ENCODE measurements around the gene BPIFB4.

BPIFB4 gene

DNA sequence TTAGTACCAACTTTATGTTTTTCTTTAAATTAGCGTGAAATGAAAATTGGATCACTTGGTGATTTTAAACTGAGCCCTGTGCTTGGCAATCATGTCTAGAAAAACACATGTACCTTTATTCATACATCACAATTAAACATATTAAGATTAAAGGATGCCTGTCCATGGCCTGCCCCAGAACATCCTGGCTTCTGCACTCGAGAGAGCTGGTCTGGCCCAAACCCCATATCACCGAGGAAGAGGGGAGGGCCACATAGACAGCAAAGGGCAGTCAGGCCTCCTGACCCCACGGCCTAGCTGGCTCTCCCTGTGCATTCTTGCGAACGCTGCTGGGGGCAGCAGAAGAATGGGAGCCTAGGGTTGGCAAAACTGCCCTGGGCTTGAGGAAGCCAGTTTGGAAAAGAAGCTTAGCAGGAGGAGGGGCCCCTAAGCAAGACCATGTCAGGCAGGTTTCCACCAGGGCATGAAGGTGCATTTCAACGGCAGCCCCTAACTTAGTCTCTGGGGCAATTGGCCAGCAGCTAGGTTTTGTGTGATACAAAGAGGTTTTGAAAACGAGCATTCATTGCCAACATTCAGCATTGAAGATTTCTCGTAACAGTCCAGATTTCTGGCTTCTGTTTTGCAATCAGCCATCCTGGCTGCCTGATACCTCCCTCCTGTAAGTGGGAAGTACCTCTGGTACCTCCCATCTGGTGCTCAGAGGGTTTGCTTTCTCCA lies 17.2 kb upstream of the BPIFB4 start:
- no peak for FAIRE-seq

DNA sequence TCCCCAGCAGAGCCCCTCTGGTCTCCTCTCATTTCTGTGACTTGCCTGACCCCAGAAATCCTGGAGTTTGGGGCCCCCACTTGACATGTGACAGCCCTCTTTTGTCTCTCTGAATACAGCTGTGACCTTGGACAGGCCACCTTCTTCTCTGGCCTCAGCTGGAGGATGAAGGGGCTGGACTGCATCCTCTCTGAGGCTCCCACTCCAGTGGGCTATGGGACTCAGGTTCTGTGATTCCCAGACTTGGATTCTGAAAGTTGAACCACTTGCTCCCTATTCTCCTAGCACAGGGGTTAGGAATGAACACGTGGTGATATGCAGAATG lies 16.7 kb upstream of the BPIFB4 start:
- FAIRE-seq = no peak

DNA sequence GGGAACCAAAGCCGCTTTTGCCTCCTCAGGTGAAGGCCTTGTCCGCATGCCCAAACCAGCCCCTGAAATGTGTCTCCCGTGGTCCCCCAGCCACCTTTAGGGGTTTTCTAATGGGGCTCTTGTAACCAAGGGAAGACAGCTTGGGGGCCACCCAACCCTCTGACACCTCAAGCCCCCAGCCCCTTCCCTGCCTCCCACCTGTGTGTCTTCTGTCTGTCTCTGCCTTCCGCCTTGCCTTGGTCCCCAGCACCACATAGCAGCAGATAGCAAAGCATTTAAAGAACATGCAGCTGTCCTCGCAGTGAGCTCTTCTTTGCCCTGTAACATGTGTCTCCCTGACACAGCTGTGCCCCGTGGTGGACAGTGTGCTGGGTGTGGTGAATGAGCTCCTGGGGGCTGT lies 16.2 kb upstream of the BPIFB4 start:
- FAIRE-seq = no peak

DNA sequence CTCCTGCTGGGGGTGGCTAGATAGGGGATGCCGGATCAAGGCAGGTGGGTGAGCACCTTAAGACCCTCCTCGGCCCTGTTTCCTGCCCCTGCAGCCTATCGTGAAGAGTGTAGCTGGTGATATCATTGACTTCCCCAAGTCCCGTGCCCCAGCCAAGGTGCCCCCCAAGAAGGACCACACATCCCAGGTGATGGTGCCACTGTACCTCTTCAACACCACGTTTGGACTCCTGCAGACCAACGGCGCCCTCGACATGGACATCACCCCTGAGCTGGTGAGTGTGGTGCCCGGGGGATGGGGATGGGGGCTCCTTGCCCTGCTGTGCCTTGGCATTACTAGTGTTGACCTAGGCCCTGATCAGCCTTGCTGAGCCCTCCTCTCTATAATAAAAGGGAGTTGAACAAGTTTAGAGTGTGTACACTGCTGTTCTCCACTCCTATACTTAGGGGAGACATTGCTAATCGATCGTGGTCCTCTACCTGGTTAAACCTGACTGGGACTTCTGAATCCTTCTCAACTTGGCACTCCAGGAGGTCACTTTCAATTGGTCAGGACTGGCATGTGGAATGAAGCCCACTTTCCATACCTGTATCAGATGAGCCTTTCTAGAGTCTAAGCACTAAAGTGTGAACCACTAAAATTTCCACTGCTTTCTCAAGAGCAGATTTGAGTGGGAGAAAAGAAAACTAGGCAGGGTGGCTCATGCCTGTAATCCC lies 14.7 kb upstream of the BPIFB4 start:
- FAIRE-seq = no peak

DNA sequence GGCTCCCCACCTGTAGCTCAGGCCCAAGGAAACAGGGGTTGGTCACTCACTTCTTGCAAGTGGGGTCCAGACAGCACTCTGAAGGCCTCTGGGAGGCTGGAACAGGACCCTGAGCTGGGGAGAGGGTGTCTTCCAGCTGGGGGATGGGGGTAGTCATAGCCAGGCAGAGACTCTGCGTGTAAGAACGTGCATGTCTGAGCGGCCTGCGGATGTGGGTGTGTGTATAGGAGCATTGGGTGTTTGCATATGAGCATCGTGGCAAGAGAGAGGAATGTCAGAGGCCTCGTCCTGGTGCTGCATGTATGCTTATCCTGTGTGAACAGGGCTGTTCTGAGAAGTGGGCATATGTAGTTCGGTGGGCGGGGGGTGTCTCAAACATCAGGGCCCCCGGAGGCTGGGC lies 13.7 kb upstream of the BPIFB4 start:
- no peak for FAIRE-seq

DNA sequence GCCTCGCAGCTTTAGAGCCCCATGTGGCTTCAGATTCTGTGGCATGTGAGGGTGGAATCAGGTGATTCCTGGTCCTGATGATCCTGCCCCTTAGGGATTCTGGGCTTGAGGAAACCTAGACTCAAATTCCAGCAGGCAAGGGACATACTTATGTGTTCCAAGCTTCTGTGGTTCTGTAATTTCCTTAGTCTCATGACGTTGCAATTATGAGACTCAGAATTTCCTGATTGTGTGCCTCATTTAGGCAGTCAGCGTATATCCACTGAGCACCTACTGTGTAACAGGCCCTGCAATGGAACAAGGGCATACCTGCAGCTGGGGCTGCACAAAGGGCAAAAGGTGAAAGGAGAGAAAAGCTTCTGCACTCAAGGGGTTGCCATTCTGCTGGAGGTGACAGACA lies 11.6 kb upstream of the BPIFB4 start:
- FAIRE-seq = no peak

DNA sequence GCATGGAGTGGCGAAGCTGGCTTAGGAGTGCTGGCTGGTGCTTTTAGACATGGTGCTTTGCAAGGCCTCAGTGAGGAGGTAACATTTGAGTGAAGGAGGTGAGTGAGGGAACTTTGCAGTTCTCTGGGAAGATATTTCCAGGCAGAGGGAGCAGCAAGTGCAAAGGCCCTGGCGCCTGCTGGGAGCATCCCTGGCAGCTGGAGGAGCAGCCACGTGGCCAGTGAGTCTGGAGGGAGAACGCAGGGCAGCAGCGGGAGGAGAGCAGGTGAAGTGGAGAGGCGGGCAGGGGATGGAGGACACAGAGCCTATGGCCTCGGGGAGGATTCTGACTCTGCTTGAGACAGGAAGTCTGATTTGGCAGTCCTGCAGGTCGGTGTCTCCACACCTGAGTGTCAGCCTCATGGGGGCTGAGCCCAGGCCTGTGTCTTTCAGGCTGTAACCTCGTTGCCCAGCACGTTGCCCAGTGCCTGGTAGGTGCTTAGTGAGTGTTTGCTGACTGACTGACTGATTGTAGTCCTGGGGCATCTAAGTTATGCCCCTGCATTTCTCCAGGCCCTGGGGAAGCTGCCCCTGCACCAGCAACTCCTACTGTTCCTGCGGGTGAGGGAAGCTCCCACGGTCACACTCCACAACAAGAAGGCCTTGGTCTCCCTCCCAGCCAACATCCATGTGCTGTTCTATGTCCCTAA lies 11.0 kb upstream of the BPIFB4 start:
- FAIRE-seq = no peak

DNA sequence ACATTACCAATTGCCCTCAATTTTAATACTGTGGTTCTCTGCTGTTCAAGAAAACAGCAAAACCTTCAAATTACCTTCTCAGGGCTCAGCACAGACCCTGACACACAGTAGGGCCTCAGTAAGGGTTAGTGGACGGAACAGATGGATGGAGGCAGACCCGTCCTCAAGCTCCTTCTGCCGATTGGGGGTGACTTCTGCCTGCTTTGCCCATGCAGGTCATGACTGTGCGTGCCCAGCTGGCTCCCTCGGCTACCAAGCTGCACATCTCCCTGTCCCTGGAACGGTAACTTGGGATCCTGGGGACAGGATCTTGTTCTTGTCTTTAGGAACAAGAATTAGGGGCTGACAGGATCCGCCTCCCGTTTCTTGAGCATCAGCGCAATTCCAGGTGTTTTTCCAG lies 9.8 kb upstream of the BPIFB4 start:
- FAIRE-seq = no peak

DNA sequence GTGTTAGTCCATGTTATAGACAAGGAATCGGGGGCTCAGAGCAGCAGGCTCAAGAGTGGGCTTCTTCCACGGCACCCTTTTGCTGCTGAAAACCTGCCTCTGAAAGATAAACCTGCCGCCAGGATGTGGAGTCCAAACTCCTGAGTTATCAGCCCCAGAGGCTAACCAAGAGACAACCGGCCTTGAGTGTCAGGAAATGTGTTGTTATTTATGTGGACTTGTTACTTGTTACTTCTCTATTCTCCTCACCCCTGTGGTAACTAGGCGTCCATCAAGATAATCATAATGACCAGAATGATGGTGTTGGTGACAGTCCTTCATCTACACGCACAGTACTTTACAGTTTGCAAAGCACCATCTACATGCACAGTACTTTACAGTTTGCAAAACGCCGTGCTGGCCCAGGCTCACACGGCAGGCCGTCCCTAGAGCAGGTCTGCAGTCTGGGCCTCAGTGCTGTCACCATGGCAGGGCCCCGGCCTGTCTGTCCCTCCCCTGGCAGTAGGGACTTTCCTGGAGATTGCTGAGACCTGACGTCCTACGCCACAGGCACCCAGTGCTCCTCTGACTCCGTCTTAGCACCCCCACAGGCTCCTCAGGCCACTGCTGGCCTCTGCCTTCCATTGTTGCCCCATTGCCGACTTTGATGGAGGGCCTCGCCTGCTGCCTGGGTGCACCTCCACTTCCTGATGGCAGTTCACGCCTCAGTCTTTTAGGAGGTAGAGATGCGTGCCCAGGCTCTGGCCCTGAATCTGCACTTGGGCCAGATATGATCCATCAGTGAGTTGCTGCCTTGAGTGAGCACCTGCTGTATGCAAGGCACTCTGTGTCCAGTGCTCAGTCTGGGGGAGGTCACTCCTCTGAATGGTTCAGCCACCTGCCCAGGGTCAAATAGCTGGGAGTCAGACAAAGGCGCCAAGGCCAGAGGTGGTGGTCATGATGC lies 9.1 kb upstream of the BPIFB4 start:
- no peak for FAIRE-seq

DNA sequence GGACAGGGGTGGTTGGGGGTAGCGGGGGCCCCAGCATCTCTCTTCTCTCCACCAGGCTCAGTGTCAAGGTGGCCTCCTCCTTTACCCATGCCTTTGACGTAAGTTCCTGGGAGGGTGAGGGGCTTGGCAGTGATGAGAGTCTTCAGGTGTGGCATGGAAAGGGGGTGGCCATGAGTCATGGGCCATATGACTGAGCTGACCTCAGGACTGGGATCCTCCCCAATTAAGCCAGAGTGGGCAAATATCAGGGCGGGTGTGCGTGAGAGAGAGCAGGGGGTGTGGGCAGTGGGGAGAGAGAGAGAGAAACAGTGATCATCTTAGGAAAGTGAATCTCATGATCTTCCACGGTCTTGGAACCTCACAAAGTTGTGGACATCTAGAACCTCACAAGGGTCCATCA lies 8.2 kb upstream of the BPIFB4 start:
- no peak for FAIRE-seq

DNA sequence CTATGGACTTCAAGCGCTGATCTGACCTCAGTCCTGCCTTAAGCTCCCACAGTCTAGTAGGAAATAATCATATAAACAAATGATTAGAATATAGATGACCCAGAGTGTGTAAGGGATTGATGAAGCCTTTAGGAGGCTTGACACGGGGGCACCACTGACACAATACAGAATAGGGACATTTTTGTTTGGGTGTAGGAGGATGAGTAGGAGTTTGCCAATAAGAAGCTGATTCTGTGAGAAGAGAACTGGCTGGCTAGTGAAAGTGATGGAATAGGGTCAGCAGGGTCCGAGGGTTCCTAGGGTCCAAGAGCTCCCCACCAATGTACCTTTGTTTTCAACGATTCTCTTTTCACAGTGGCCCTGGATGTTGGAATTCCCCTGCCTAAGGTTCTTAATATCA lies 7.1 kb upstream of the BPIFB4 start:
- FAIRE-seq = no peak

DNA sequence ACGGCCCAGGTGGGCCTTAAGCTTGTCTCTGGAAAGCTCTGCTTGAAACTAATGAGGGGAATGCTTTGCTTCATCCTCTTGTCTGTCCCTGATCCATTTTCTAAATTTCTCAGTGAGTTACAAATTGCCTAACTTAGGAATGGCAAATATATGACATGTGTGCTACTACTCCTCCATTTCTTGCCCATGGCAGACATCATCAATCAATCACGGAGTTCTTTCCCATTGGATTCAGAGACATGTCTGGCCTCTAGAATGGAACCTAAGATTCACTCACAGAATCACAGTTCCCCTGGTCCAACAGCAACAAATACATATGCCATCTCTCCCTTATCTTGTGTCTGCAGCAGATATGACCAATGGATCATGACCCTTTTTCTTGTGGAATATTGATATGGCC lies 6.6 kb upstream of the BPIFB4 start:
- FAIRE-seq = no peak

DNA sequence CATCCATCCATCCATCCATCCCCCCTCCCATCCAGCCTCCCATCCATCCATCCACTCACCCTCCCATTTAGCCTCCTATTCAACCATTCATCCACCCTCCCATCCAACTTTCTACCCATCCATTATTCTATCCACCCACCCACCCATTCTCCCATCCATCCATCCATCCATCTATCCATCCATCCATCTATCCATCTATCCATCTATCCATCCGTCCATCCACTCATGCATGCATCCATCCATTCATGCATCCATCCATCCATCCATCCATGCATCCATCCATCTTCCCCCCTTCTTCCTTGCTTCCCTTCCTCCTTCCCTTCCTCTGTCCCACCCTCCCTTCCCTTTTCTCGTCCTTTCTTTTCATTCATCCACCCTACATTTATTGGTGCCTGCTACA lies 4.8 kb upstream of the BPIFB4 start:
- no peak for FAIRE-seq

DNA sequence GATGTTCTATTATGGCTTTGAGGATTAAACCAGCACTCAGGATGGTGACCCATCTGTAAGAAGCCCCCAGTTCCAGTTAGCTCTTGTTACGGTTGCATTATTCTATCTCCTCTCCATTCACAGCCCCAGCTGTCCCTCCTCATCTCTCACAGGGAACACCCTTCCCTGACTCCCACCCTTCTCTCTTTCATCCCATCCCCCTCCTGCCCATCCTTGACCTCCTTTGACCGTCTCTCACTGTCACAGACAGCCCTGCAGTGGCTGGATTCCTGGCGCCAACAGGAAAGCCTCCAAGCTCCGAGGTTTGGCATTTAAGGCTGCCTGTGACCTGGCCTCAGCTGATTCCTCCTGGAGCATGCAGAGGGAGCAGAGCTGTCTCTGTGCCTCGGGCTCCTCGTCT lies 4.2 kb upstream of the BPIFB4 start:
- no peak for FAIRE-seq

DNA sequence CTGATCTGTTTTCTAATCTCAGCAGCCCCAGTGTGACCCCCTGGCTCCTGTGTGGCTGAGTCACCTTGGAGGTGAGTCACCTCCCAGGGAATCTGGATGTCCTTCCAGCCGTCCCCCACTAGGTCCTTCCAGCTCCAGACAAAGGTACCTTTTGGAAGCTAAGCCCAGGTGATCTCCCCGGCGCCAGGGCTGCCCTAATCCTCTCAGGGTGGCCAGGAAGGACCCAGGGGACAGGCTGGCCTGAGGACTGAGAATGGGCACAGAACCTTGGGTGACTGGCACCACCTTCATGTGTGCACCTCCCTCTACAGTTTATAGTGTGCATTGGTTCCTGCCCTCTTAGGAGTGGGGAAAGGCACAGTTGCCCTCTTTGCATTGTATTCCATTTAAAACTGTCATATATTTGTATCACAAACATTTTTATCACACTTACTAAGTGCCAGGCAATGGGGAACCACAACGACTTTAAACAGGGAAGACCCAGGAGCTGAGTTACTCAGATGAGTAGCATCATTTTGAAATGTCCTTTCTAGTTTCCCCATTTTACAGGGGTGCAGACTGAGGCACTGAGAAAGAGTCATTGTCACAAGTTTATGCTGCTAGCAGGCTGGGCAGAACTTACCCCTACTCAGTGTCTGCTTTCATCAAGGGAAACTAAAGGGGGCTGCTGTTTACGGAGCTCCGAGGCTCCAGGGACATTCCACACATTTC lies 2.6 kb upstream of the BPIFB4 start:
- FAIRE-seq = no peak

DNA sequence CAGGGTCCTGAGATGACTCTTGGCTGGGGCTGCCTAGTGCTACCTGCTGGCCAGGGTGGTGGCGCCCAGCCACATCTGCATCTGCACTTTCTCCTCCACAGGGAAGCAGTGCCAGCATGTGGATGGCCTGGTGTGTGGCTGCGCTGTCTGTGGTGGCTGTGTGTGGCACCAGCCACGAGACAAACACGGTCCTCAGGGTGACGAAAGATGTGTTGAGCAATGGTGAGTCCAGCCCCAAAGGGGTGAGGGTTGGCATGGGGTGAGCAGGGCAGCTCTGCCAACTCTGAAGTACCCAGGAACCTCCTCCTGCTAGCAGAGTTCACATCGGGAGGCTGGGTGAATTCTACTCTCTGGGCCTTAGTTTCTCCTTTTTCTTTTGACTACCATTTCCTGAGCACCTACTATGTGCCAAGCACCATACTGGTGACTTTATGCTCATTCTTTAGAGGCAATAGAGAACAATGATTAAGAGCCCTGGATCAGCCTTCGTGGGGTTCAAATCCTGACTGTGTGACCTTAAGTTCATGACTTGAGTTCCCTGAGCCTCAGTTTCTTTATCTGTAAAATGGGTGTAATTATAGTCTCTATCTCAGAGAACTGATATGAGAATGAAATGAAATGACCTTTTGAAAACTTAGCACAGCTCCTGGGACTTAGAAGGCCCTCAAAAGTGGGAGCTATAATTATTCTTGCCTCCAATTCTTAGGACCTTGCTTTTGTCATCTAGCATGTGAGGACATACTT lies 2.1 kb downstream of the BPIFB4 start:
- no peak for FAIRE-seq

DNA sequence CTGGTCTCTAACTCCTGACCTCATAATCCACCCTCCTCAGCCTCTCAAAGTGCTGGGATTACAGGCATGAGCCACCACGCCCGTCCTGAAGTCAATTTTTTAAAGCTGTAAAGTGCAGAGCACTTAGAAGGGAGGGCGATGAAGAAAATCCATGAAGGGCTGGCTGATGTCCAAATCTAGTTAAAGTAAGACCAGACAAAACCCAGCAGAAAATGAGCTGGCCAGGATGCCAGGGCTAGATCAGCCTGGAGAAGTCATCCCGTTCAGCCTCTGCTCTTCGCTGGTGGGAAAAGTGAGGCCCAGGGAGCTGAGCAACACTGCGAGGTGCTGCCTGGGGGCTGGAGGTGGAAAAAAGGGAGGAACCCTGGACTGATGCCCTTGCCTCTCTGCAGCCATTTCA lies 3.1 kb downstream of the BPIFB4 start:
- FAIRE-seq = no peak

DNA sequence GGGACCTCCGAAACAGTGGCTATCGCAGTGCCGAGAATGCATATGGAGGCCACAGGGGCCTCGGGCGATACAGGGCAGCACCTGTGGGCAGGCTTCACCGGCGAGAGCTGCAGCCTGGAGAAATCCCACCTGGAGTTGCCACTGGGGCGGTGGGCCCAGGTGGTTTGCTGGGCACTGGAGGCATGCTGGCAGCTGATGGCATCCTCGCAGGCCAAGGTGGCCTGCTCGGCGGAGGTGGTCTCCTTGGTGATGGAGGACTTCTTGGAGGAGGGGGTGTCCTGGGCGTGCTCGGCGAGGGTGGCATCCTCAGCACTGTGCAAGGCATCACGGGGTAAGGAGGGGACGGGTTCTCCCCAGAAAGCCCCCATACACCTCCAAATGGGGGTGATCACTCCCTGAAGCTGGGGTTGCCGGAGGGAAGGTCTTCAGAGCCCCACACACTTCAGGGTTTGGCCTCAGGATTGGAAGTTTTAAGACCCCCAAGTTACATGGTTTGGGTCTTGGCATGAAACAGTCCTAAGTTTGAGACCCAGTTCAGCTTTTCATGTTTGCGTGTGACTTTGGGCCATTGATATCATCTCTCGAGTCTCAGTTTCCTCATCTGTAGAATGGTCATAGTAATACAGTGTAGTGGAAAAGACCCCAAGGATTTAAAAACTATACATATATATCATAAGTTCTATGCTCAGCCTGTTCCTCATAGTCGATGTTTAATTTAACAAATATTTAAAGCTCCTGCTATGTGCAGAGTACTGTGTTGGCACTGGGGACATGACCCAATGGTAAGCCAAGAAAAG lies 4.3 kb downstream of the BPIFB4 start:
- FAIRE-seq = no peak

DNA sequence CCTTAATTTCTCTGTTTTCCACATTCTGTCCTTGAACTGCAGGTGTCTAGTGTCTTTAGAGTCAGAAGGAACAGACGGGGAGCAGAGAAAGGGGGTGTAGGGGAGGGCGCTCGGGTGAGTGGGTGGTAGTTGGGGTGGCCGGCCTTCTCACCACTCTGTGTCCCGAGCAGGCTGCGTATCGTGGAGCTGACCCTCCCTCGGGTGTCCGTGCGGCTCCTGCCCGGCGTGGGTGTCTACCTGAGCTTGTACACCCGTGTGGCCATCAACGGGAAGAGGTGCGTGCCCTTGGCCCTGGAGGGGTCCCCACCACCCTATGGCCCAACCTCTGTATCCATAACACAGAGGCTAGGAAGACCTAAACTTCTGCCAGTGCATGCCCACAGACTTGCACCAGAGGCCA lies 5.3 kb downstream of the BPIFB4 start:
- FAIRE-seq = no peak

DNA sequence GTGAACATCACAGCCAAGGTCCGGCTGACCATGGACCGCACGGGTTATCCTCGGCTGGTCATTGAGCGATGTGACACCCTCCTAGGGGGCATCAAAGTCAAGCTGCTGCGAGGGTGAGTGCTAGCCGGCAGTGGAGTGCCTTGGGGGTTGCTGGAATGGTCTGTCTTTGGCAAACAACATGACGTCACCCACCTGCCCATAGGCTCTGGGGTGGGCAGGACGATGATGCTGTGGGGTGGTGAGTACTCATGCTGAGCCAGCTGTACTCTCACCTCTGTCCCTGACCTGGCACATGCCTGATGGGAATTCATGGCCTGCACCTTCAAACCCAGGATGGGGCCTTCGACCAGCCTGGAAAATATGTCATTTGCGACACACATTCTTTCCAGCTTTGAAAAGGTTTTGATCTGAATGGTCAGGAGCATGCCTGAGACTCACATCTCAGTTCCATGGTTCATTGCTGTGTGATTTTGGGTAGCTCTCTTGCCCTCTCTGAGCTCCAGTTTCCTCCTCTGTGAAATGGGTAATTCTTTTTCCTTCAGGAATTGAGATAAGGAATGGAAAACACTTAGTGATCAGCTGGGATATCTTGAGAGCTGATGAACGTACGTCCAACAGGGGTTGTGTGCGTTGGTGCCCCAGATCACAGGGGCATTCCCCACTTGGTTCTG lies 6.7 kb downstream of the BPIFB4 start:
- no peak for FAIRE-seq
